ENCODE data around the gene BCL7C.

DNA sequence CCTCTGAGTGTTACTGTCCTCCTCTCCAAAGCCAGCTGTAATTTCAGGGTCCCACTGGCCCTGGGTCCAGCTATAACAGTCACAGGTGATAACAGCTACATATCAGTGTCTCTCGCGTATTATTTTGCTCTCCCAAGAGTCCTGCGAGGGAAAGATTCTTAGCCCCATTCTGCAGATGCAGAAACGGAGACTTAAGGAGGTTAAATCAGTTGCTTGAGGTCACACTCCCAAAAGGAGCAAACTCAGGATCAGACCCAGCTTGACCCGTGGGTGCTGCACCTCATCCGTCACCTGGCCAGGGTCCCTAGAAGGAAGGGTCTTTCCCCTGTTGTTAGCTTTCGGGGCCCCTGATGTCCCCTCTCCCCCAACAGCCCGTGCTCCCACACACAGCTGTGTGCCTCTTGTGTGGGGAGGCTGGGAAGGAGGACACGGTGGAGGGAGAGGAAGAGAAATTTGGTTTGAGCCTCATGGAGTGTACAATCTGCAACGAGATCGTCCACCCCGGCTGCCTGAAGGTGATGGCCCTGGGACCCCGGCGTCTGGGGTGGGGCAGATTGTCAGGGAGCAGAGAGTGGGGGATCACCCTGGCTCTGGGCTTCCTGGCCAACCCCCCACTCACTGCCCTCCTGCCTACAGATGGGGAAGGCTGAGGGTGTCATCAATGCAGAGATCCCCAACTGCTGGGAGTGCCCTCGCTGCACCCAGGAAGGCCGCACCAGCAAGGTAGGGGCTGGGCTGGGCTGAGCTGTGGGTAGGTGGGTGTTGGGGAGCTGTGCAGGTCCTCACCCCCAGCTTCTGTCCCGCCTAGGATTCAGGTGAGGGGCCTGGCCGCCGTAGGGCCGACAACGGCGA is 33.3 kb upstream of the BCL7C start:
- TF ChIP-seq ASH2L (IDR thresholded peaks at IDR 0.05; ENCODE audit: low read length) (no peak), RXRA (IDR thresholded peaks at IDR 0.05; ENCODE audit: insufficient read depth, low read depth, low read length) (no peak), BCL11A (IDR thresholded peaks at IDR 0.05; ENCODE audit: low read depth in 2 of 2, low read length in 2 of 2) (no peak)
- TF ChIP-seq, protein P1, sequence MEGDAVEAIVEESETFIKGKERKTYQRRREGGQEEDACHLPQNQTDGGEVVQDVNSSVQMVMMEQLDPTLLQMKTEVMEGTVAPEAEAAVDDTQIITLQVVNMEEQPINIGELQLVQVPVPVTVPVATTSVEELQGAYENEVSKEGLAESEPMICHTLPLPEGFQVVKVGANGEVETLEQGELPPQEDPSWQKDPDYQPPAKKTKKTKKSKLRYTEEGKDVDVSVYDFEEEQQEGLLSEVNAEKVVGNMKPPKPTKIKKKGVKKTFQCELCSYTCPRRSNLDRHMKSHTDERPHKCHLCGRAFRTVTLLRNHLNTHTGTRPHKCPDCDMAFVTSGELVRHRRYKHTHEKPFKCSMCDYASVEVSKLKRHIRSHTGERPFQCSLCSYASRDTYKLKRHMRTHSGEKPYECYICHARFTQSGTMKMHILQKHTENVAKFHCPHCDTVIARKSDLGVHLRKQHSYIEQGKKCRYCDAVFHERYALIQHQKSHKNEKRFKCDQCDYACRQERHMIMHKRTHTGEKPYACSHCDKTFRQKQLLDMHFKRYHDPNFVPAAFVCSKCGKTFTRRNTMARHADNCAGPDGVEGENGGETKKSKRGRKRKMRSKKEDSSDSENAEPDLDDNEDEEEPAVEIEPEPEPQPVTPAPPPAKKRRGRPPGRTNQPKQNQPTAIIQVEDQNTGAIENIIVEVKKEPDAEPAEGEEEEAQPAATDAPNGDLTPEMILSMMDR (IDR thresholded peaks at IDR 0.05; ENCODE audit: control extremely low read depth in 1 of 3, insufficient read depth in 1 of 3, low read depth in 1 of 3, low read length in 3 of 3), result no peak
- TF ChIP-seq, protein P2, sequence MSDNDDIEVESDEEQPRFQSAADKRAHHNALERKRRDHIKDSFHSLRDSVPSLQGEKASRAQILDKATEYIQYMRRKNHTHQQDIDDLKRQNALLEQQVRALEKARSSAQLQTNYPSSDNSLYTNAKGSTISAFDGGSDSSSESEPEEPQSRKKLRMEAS (IDR thresholded peaks at IDR 0.05), result no peak
